B cell (primary cell): ENCODE measurements around the gene BLCAP.

ENCODE experiments used
- CTCF ChIP-seq: fragments of 200-600 bp; IDR thresholded peaks from one replicate; pipeline ENCODE4 v1.8.0; 2022; ENCODE audit warnings: antibody characterized with exemption, mild to moderate bottlenecking
- EZH2 ChIP-seq: IDR thresholded peaks from 2 replicates; pipeline ENCODE4 v1.6.1; 2012; ENCODE audit warnings: borderline replicate concordance, low read depth, mild to moderate bottlenecking, moderate library complexity, low read length; ENCODE audit not compliant: insufficient read depth, poor library complexity, severe bottlenecking

- no peak for TF ChIP-seq CTCF
- no peak for TF ChIP-seq EZH2
These were observed 29.5 kb downstream of the BLCAP start for GRCh38 chr20:37498066-37498665.
